CD14-positive monocyte (primary cell): ENCODE data around the gene MYO1C. TPM values are rescaled to one million over a fixed set of nuclear protein-coding genes. Genes with fewer than 3 reads are reported as not detected.
"Not testable (repeated sequence)": the region's sequence is repeated elsewhere in the genome, so short reads cannot be mapped to it uniquely, and the experiment has no call there.

Experiments used
- DNase-seq, 3 donors: peaks; one replicate each; pipeline ENCODE4 v3.0.0-alpha.2; 2011 to 2022
- H2AFZ ChIP-seq: 2 replicates; pipeline ENCODE4 v1.6.0; 2012; ENCODE audit warnings: mild to moderate bottlenecking, low read depth, low read length, inconsistent platforms; ENCODE audit not compliant: insufficient read depth, poor library complexity, severe bottlenecking
- H3K27ac ChIP-seq, 2 donors: 1 replicate in 1 of 2; 2 replicates in 1 of 2; pipeline ENCODE4 v1.5.1; 2012 to 2013; ENCODE audit warnings: low read length in 2 of 2, control low read depth in 1 of 2, inconsistent platforms in 1 of 2, low read depth in 1 of 2, mild to moderate bottlenecking in 1 of 2
- H3K27me3 ChIP-seq, 2 donors: one replicate each; pipeline versions ENCODE4 v1.6.0 to v1.6.1; 2011 to 2013; ENCODE audit warnings: low read length in 2 of 2; ENCODE audit not compliant: control insufficient read depth in 2 of 2, insufficient read depth in 2 of 2
- H3K36me3 ChIP-seq, 2 donors: replicated peaks in 1 of 2; 1 replicate in 1 of 2; 2 replicates in 1 of 2; pipeline versions ENCODE4 v1.5.1 to v1.6.1; 2012 to 2013; ENCODE audit warnings: low read length in 2 of 2, control low read depth in 1 of 2, inconsistent platforms in 1 of 2, mild to moderate bottlenecking in 1 of 2; ENCODE audit not compliant: insufficient read depth in 2 of 2, control insufficient read depth in 1 of 2
- H3K4me1 ChIP-seq, 2 donors: 1 replicate in 1 of 2; 2 replicates in 1 of 2; pipeline versions ENCODE4 v1.5.1 to v1.6.1; 2012 to 2013; ENCODE audit warnings: low read length in 2 of 2, control low read depth in 1 of 2, inconsistent platforms in 1 of 2, mild to moderate bottlenecking in 1 of 2, moderate library complexity in 1 of 2; ENCODE audit not compliant: insufficient read depth in 2 of 2, control insufficient read depth in 1 of 2
- H3K4me2 ChIP-seq: replicated peaks from 2 replicates; pipeline ENCODE3; 2012; ENCODE audit warnings: low read length, moderate library complexity, mild to moderate bottlenecking; ENCODE audit not compliant: poor library complexity, severe bottlenecking; ENCODE audit errors: extremely low read depth
- H3K4me3 ChIP-seq, 3 experiments: fragments of 200-600 bp in 1 of 3; sonication (generic) in 1 of 3; replicated peaks in 1 of 3; 1 replicate in 2 of 3; 2 replicates in 1 of 3; pipeline ENCODE4 v1.5.1; 2011 to 2013; ENCODE audit warnings: low read length in 3 of 3, mild to moderate bottlenecking in 3 of 3, control low read depth in 2 of 3, low read depth in 2 of 3, inconsistent platforms in 1 of 3, moderate library complexity in 1 of 3
- H3K79me2 ChIP-seq: 2 replicates; pipeline ENCODE4 v1.6.0; 2012; ENCODE audit warnings: mild to moderate bottlenecking, control low read depth, inconsistent platforms, low read length, moderate library complexity; ENCODE audit not compliant: insufficient read depth
- H3K9ac ChIP-seq: 2 replicates; pipeline ENCODE4 v1.6.0; 2017; ENCODE audit warnings: low read length, mild to moderate bottlenecking; ENCODE audit not compliant: insufficient read depth, poor library complexity, severe bottlenecking
- H3K9me3 ChIP-seq, 2 donors: replicated peaks in 1 of 2; 1 replicate in 1 of 2; 2 replicates in 1 of 2; pipeline versions ENCODE4 v1.5.1 to v1.6.1; 2012 to 2013; ENCODE audit warnings: low read length in 2 of 2, control low read depth in 1 of 2; ENCODE audit not compliant: control insufficient read depth in 1 of 2, insufficient read depth in 1 of 2
- H4K20me1 ChIP-seq: 2 replicates; pipeline ENCODE4 v1.6.0; 2012; ENCODE audit warnings: mild to moderate bottlenecking, low read length, control low read depth, moderate library complexity; ENCODE audit not compliant: insufficient read depth
- H3K27ac Mint-ChIP-seq, 7 donors: one replicate each; pipeline ENCODE4 v1.8.0; 2020; ENCODE audit warnings: mild to moderate bottlenecking in 7 of 7, mixed read lengths in 7 of 7, moderate library complexity in 6 of 7, inconsistent platforms in 2 of 7
- H3K27me3 Mint-ChIP-seq, 3 donors: one replicate each; pipeline ENCODE4 v1.8.0; 2021 to 2022; ENCODE audit warnings: low read depth in 3 of 3, mild to moderate bottlenecking in 3 of 3, mixed read lengths in 3 of 3, moderate library complexity in 3 of 3, inconsistent platforms in 1 of 3
- H3K36me3 Mint-ChIP-seq, 2 donors: one replicate each; pipeline ENCODE4 v1.8.0; 2020; ENCODE audit warnings: mixed read lengths in 2 of 2, inconsistent platforms in 1 of 2, mild to moderate bottlenecking in 1 of 2
- H3K4me1 Mint-ChIP-seq: one replicate; pipeline ENCODE4 v1.8.0; 2020; ENCODE audit warnings: mild to moderate bottlenecking, mixed read lengths
- H3K4me3 Mint-ChIP-seq, 2 donors: one replicate each; pipeline ENCODE4 v1.8.0; 2020; ENCODE audit warnings: mild to moderate bottlenecking in 2 of 2, mixed read lengths in 2 of 2, moderate library complexity in 1 of 2
- H3K9me3 Mint-ChIP-seq, 7 donors: one replicate each; pipeline ENCODE4 v1.8.0; 2020 to 2022; ENCODE audit warnings: mixed read lengths in 7 of 7, mild to moderate bottlenecking in 6 of 7, moderate library complexity in 6 of 7, inconsistent platforms in 2 of 7
- WGBS: methylation state at CpG from one replicate; pipeline ENCODE4 v1.1.5; 2013; ENCODE audit warnings: missing lambda C conversion rate; ENCODE audit not compliant: insufficient coverage; 5-methylcytosine and 5-hydroxymethylcytosine counted together
- intact Hi-C, 2 donors: fragments of 100-400 bp; cut with micrococcal nuclease; formaldehyde crosslinking; loops; one replicate each; pipeline versions ENCODE4 v1.15.0 to v1.15.1; 2023
- polyA plus RNA-seq, 3 donors: library from polyadenylated mRNA; depleted of rRNA in 1 of 3; unstranded in 2 of 3; stranded (reverse) in 1 of 3; fragments of 300-500 nt in 2 of 3; fragments of >200 nt in 1 of 3; fragmentation: Illumina TruSeq in 2 of 3; gene quantifications; 1 replicate in 2 of 3; 2 replicates in 1 of 3; pipeline ENCODE4 v1.2.3, GENCODE V29; 2012 to 2021
- TF ChIP-seq, protein P1 (sequence below): fragments of 200-600 bp; IDR thresholded peaks from one replicate; pipeline ENCODE4 v1.8.0; 2022; ENCODE audit warnings: antibody characterized with exemption, mild to moderate bottlenecking

MYO1C gene
- polyA plus RNA-seq, 3 donors = 2.5 to 9.5 (median 3.1) TPM

DNA sequence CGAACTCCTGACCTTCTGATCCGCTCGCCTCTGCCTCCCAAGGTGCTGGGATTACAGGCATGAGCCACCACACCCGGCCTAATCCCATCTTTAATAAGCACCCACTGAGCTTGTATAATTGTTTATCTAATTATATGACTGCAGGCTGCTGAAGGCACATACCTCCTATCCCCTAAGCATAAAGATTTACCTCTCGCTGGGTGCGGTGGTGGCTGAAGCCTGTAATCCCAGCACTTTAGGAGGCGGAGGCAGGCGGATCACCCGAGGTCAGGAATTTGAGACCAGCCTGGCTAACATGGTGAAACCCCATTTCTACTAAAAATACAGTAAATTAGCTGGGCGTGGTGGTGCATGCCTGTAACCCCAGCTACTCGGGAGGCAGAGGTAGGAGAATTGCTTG, 72.3 kb downstream of the MYO1C start:
- Histone ChIP-seq H4K20me1 (peaks cover 74% of the 10 kb centered on the region), H3K9ac (no peak overlapping the region), H3K4me2 (no peak overlapping the region), H3K27ac (no peak overlapping the region), H3K4me1 (no peaks in the 10 kb centered on the region), H3K27me3 (no peaks in the 10 kb centered on the region), H2AFZ (no peak overlapping the region), H3K36me3 (peaks cover 44 to 63% of the 10 kb centered on the region in 2 donors), H3K9me3 (no peaks in the 10 kb centered on the region), H3K4me3 (no peak overlapping the region), H3K79me2 (peaks cover 24% of the 10 kb centered on the region)
- no peaks in the 10 kb centered on the region for H3K4me1 Mint-ChIP-seq
- H3K27me3 Mint-ChIP-seq = peaks cover 0 to 2% (median 0%) of the 10 kb centered on the region in 3 donors
- intact Hi-C loops = loop anchor here in 1 of 2 donors (10.0 kb wide), 1 partner anchor 1195 kb away; no protein-coding TSS in a partner anchor
- no peaks in the 10 kb centered on the region for H3K9me3 Mint-ChIP-seq
- peaks cover 39 to 77% of the 10 kb centered on the region in 2 donors for H3K36me3 Mint-ChIP-seq
- TF ChIP-seq, protein P1, sequence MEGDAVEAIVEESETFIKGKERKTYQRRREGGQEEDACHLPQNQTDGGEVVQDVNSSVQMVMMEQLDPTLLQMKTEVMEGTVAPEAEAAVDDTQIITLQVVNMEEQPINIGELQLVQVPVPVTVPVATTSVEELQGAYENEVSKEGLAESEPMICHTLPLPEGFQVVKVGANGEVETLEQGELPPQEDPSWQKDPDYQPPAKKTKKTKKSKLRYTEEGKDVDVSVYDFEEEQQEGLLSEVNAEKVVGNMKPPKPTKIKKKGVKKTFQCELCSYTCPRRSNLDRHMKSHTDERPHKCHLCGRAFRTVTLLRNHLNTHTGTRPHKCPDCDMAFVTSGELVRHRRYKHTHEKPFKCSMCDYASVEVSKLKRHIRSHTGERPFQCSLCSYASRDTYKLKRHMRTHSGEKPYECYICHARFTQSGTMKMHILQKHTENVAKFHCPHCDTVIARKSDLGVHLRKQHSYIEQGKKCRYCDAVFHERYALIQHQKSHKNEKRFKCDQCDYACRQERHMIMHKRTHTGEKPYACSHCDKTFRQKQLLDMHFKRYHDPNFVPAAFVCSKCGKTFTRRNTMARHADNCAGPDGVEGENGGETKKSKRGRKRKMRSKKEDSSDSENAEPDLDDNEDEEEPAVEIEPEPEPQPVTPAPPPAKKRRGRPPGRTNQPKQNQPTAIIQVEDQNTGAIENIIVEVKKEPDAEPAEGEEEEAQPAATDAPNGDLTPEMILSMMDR = no peak
- no peak overlapping the region for H3K27ac Mint-ChIP-seq
- WGBS = 100% methylated on average over 7 of the region's 11 CpGs
- no peak overlapping the region for H3K4me3 Mint-ChIP-seq
- DNase-seq = no peak

DNA sequence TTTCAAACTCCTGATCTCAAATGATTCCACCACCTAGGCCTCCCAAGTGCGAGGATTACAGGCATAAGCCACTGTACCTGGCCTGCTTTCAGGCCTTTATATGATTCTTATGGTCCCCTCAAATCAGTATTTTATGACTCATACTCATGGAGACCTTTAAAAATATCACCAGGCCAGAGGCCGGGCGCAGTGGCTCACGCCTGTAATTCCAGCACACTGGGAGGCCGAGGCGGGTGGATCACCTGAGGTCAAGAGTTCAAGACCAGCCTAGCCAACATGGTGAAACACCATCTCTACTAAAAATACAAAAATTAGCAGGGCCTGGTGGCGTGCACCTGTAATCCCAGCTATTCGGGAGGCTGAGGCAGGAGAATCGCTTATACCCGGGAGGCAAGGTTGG, 74.0 kb downstream of the MYO1C start:
- peaks cover 32 to 63% of the 10 kb centered on the region in 2 donors for H3K36me3 Mint-ChIP-seq
- H3K9me3 Mint-ChIP-seq, H3K27ac Mint-ChIP-seq, H3K27me3 ChIP-seq, H3K4me1 ChIP-seq, H3K4me2 ChIP-seq, H3K9me3 ChIP-seq, H3K4me1 Mint-ChIP-seq, H3K27ac ChIP-seq, H3K4me3 ChIP-seq, H3K27me3 Mint-ChIP-seq, DNase-seq, H3K4me3 Mint-ChIP-seq, intact Hi-C loops, H2AFZ ChIP-seq, H3K9ac ChIP-seq: not testable (repeated sequence)
- WGBS = 98% methylated on average over 10 of the region's 10 CpGs
- Histone ChIP-seq H4K20me1 (peaks cover 72% of the 10 kb centered on the region), H3K36me3 (peaks cover 34 to 50% of the 10 kb centered on the region in 2 donors), H3K79me2 (peaks cover 13% of the 10 kb centered on the region)
